HCT116 (cell line): ENCODE measurements around the gene EGFR. TPM values are rescaled to one million over a fixed set of nuclear protein-coding genes. Genes with fewer than 3 reads are reported as not detected.

Experiments used
- ATAC-seq: fragments of 200-7000 bp; cut with Tn5 transposase; 2 replicates; pipeline ENCODE4 v1.9.1; 2020; ENCODE audit warnings: mild to moderate bottlenecking, moderate library complexity
- BruUV-seq: library from RNA; stranded (reverse); fragments of 400-500 nt; replicated peaks from 2 replicates; lab custom pipeline; 2021; lab: Mats Ljungman, UMichigan
- CTCF ChIA-PET: fragments of 300-600 bp; sonication (Branson Sonifier 250); formaldehyde crosslinking; loops from one replicate; lab custom pipeline; 2021; ENCODE audit warnings: antibody characterized with exemption; lab: Charles Lee
- POLR2A ChIA-PET: fragments of 300-600, 350-600 bp; sonication (Branson Sonifier 250); formaldehyde crosslinking; loops from one replicate; lab custom pipeline; 2021; ENCODE audit warnings: antibody characterized with exemption; lab: Charles Lee
- RAD21 ChIA-PET, 2 experiments: fragments of 300-600 bp; sonication (Branson Sonifier 250); formaldehyde crosslinking; loops; one replicate each; lab custom pipeline; 2023; ENCODE audit warnings: low total read pairs in 2 of 2; ENCODE audit not compliant: uncharacterized antibody in 2 of 2, unreplicated experiment in 2 of 2, low non-redundant PET in 1 of 2; lab: Charles Lee
- DNase-seq: peaks from one replicate; pipeline ENCODE4 v3.0.0-alpha.2; 2010; ENCODE audit warnings: low read depth, low spot score
- H2AFZ ChIP-seq: fragments of 200-600 bp; shearing (Covaris generic), sonication (generic); 2 replicates; pipeline ENCODE4 v1.6.1; 2017; ENCODE audit warnings: low read depth, mixed run types, mixed read lengths, antibody characterized with exemption, low read length; ENCODE audit not compliant: poor library complexity, severe bottlenecking
- H3K27ac ChIP-seq: 2 replicates; pipeline ENCODE4 v1.5.1; 2012; ENCODE audit warnings: low read depth, low read length
- H3K27me3 ChIP-seq: fragments of 200-600 bp; sonication (generic); 2 replicates; pipeline ENCODE4 v1.6.1; 2016; ENCODE audit warnings: mixed run types, low read length, mixed read lengths; ENCODE audit not compliant: insufficient read depth
- H3K36me3 ChIP-seq, 2 experiments: fragments of 200-500 bp in 1 of 2; fragments of 200-600 bp in 1 of 2; sonication (Bioruptor generic) in 1 of 2; sonication (generic) in 1 of 2; 2 replicates each; pipeline versions ENCODE4 v1.5.1 to v1.6.1; 2014 to 2016; ENCODE audit warnings: low read length in 2 of 2, inconsistent platforms in 1 of 2, mixed read lengths in 1 of 2, mixed run types in 1 of 2; ENCODE audit not compliant: insufficient read depth in 2 of 2, control insufficient read depth in 1 of 2
- H3K4me1 ChIP-seq, 2 experiments: fragments of 200-600 bp in 1 of 2; sonication (generic) in 1 of 2; 2 replicates each; pipeline versions ENCODE4 v1.5.1 to v1.6.1; 2012 to 2017; ENCODE audit warnings: low read length in 2 of 2, inconsistent platforms in 1 of 2, mild to moderate bottlenecking in 1 of 2, mixed read lengths in 1 of 2, mixed run types in 1 of 2, moderate library complexity in 1 of 2; ENCODE audit not compliant: insufficient read depth in 2 of 2, control insufficient read depth in 1 of 2
- H3K4me2 ChIP-seq: fragments of 200-600 bp; sonication (generic); 2 replicates; pipeline ENCODE4 v1.6.1; 2017; ENCODE audit warnings: mixed run types, low read length, mixed read lengths
- H3K4me3 ChIP-seq, 2 experiments: fragments of 200-600 bp in 1 of 2; sonication (generic) in 1 of 2; replicated peaks in 1 of 2; 2 replicates each; pipeline ENCODE4 v1.5.1; 2011 to 2016; ENCODE audit warnings: low read length in 2 of 2, control low read depth in 1 of 2, low read depth in 1 of 2, mild to moderate bottlenecking in 1 of 2, mixed read lengths in 1 of 2, mixed run types in 1 of 2
- H3K79me2 ChIP-seq: fragments of 200-600 bp; sonication (generic); 2 replicates; pipeline ENCODE4 v1.6.1; 2017; ENCODE audit warnings: mild to moderate bottlenecking, mixed run types, low read length, moderate library complexity, mixed read lengths; ENCODE audit not compliant: insufficient read depth
- H3K9ac ChIP-seq: fragments of 200-600 bp; sonication (generic); 2 replicates; pipeline ENCODE4 v1.6.1; 2016; ENCODE audit warnings: low read length, mixed read lengths
- H3K9me2 ChIP-seq: fragments of 200-600 bp; sonication (generic), shearing (Covaris generic); 2 replicates; pipeline ENCODE4 v1.6.1; 2017; ENCODE audit warnings: mixed run types, mild to moderate bottlenecking, moderate library complexity; ENCODE audit not compliant: insufficient read depth
- H3K9me3 ChIP-seq, 2 experiments: fragments of 200-500 bp in 1 of 2; fragments of 200-600 bp in 1 of 2; sonication (Bioruptor generic) in 1 of 2; sonication (generic) in 1 of 2; 2 replicates each; pipeline ENCODE4 v1.6.1; 2014 to 2017; ENCODE audit warnings: low read length in 2 of 2, mixed read lengths in 2 of 2, inconsistent platforms in 1 of 2, low read depth in 1 of 2, mild to moderate bottlenecking in 1 of 2, mixed run types in 1 of 2, moderate library complexity in 1 of 2; ENCODE audit not compliant: control insufficient read depth in 1 of 2, insufficient read depth in 1 of 2
- H4K20me1 ChIP-seq: fragments of 200-600 bp; sonication (generic), shearing (Covaris generic); 2 replicates; pipeline ENCODE4 v1.6.1; 2017; ENCODE audit warnings: mixed run types, mild to moderate bottlenecking, moderate library complexity; ENCODE audit not compliant: insufficient read depth
- CBX3 ChIP-seq: IDR thresholded peaks from 2 replicates; pipeline ENCODE4 v1.6.1; 2012; ENCODE audit warnings: low read depth
- EZH2 ChIP-seq: fragments of 200-600 bp; sonication (generic); IDR thresholded peaks from 2 replicates; pipeline ENCODE4 v1.6.1; 2017; ENCODE audit warnings: antibody characterized with exemption, mixed run types
- FOSL1 ChIP-seq: IDR thresholded peaks from 2 replicates; pipeline ENCODE4 v1.6.1; 2012; ENCODE audit warnings: low read depth
- JUND ChIP-seq: IDR thresholded peaks from 2 replicates; pipeline ENCODE4 v1.6.1; 2012
- POLR2AphosphoS5 ChIP-seq: IDR thresholded peaks from 2 replicates; pipeline ENCODE4 v1.6.1; 2011; ENCODE audit warnings: mild to moderate bottlenecking, low read depth, low read length, moderate library complexity
- RAD21 ChIP-seq: IDR thresholded peaks from 2 replicates; pipeline ENCODE4 v1.6.1; 2012; ENCODE audit warnings: low read depth, mild to moderate bottlenecking
- SP1 ChIP-seq: IDR thresholded peaks from 2 replicates; pipeline ENCODE4 v1.6.1; 2012; ENCODE audit warnings: low read depth
- ZNF274 ChIP-seq: fragments of 200-500 bp; sonication (Bioruptor generic); IDR thresholded peaks from 2 replicates; pipeline ENCODE4 v1.6.1; 2014; ENCODE audit warnings: mild to moderate bottlenecking, low read depth, low read length, inconsistent platforms
- intact Hi-C: fragments of 100-400 bp; cut with micrococcal nuclease; formaldehyde crosslinking; loops from 2 replicates; pipeline ENCODE4 v1.10.0; 2022
- total RNA-seq: library from RNA; stranded (reverse); gene quantifications from one replicate; pipeline ENCODE4 v1.2.1, GENCODE V29; 2021; ENCODE audit not compliant: unreplicated experiment
- TF ChIP-seq, protein P1 (sequence below): IDR thresholded peaks from 2 replicates; pipeline ENCODE4 v1.6.1; 2012

The EGFR gene
- total RNA-seq, 1 experiment from 2014 or later = 71.5 TPM

- no peak for DNase-seq
- Histone ChIP-seq H3K9me2 (no peaks in the 10 kb centered on the region), H3K9ac (no peak overlapping the region), H3K4me3 (no peak overlapping the region), H2AFZ (no peak overlapping the region), H3K4me2 (no peak overlapping the region), H3K27me3 (no peaks in the 10 kb centered on the region), H3K9me3 (no peaks in the 10 kb centered on the region; a peak in 1 of 4 replicates), H3K79me2 (no peaks in the 10 kb centered on the region), H4K20me1 (no peaks in the 10 kb centered on the region), H3K27ac (no peak overlapping the region), H3K36me3 (no peaks in the 10 kb centered on the region), H3K4me1 (peaks cover 0 to 11% of the 10 kb centered on the region in 2 experiments; a peak in 1 of 4 replicates)
- CTCF ChIA-PET = no interaction called here
- no peak for ATAC-seq
- TF ChIP-seq, protein P1, sequence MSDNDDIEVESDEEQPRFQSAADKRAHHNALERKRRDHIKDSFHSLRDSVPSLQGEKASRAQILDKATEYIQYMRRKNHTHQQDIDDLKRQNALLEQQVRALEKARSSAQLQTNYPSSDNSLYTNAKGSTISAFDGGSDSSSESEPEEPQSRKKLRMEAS = no peak
- TF ChIP-seq EZH2 (no peak), FOSL1 (no peak), ZNF274 (no peak), RAD21 (no peak), POLR2AphosphoS5 (no peak), CBX3 (no peak), JUND (no peak)
- RAD21 ChIA-PET = no interaction called here
- POLR2A ChIA-PET = no interaction called here
- no TSS peak for BruUV-seq
- intact Hi-C loops = no loop called here
Observed at GRCh38 chr7:54969208-54969967, 49.4 kb upstream of the EGFR start.

GRCh38 chr7:54972733-54973294, 46.0 kb upstream of the EGFR start:
- no peak overlapping the region for H3K9ac ChIP-seq
- ChIA-PET RAD21 (no interaction called here), CTCF (no interaction called here), POLR2A (no interaction called here)
- H4K20me1 ChIP-seq = no peaks in the 10 kb centered on the region
- intact Hi-C loops = no loop called here
- peaks cover 5% of the 10 kb centered on the region; the same call in 1 of the 2 replicates for H3K9me2 ChIP-seq
- H3K27ac ChIP-seq = no peak overlapping the region
- BruUV-seq = no TSS peak
- no peak for TF ChIP-seq SP1
- TF ChIP-seq CBX3 = peak; percentile 38; the same call in 1 of the 2 replicates
- H3K36me3 ChIP-seq = no peaks in the 10 kb centered on the region
- H2AFZ ChIP-seq = no peak overlapping the region
- H3K4me2 ChIP-seq = no peak overlapping the region
- ATAC-seq (no peak), DNase-seq (no peak)
- no peaks in the 10 kb centered on the region; a peak in 1 of 4 replicates for H3K9me3 ChIP-seq
- H3K27me3 ChIP-seq = no peaks in the 10 kb centered on the region
- H3K4me1 ChIP-seq = peaks cover 0 to 5% of the 10 kb centered on the region in 2 experiments; a peak in 1 of 4 replicates
- no peak overlapping the region for H3K4me3 ChIP-seq
- H3K79me2 ChIP-seq = no peaks in the 10 kb centered on the region
